NT2/D1 (cell line): ENCODE measurements around the gene SKP1.

ENCODE experiments used
- YY1 ChIP-seq: IDR thresholded peaks from 2 replicates; pipeline ENCODE4 v1.6.1; 2011; ENCODE audit not compliant: insufficient read length, insufficient read depth
- ZNF274 ChIP-seq: IDR thresholded peaks from 2 replicates; pipeline ENCODE4 v1.6.1; 2011; ENCODE audit warnings: mild to moderate bottlenecking, low read depth, low read length

- TF ChIP-seq ZNF274 (no peak), YY1 (no peak)
Measured at GRCh38 chr5:134203630-134204029, 26.9 kb upstream of the SKP1 start.
